WERI-Rb-1 (cell line): ENCODE data around the gene INPP5E.

Experiments
- DNase-seq: peaks from one replicate; pipeline ENCODE4 v3.0.0-alpha.2; 2020
- H3K27ac ChIP-seq: fragments of 250-450 bp; sonication (Bioruptor Pico); 2 replicates; pipeline ENCODE4 v1.5.1; 2020; ENCODE audit warnings: mild to moderate bottlenecking, moderate library complexity
- H3K27me3 ChIP-seq: fragments of 250-450 bp; sonication (Bioruptor Pico); 2 replicates; pipeline ENCODE4 v1.5.1; 2021; ENCODE audit warnings: mild to moderate bottlenecking, low read depth, moderate library complexity; ENCODE audit not compliant: insufficient read depth, severe bottlenecking
- H3K36me3 ChIP-seq: fragments of 250-450 bp; sonication (Bioruptor Pico); 2 replicates; pipeline ENCODE4 v1.5.1; 2020; ENCODE audit warnings: mild to moderate bottlenecking, moderate library complexity
- H3K4me3 ChIP-seq: 2 replicates; pipeline ENCODE4 v1.5.1; 2011; ENCODE audit warnings: low read depth, mild to moderate bottlenecking, control low read depth, low read length
- H3K9me3 ChIP-seq: fragments of 250-450 bp; sonication (Bioruptor Pico); 2 replicates; pipeline ENCODE4 v1.5.1; 2021; ENCODE audit warnings: mild to moderate bottlenecking, moderate library complexity; ENCODE audit not compliant: severe bottlenecking
- TF ChIP-seq, protein P1 (sequence below): IDR thresholded peaks from 2 replicates; pipeline ENCODE4 v1.5.1; 2011; ENCODE audit warnings: low read depth, mild to moderate bottlenecking, control low read depth, inconsistent platforms, low read length

The INPP5E gene

DNA sequence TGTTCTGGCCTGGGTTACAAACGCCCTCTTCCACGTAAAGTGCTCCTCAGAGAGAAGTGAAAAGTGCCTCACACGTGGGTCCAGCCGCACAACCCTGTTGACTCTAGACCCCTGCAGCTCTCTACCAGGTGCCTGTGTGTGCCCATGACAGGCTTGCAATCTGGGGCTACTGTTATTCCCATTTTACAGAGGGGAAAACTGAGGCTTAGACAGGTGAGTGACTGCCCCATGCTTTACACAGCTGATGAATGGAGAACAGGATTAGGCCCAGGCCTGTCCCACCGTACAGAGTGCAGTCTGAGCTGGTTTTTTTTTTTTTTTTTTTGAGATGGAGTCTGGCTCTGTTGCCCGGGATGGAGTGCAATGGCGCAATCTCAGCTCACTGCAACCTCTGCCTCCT, 6.2 kb upstream of the INPP5E start:
- TF ChIP-seq, protein P1, sequence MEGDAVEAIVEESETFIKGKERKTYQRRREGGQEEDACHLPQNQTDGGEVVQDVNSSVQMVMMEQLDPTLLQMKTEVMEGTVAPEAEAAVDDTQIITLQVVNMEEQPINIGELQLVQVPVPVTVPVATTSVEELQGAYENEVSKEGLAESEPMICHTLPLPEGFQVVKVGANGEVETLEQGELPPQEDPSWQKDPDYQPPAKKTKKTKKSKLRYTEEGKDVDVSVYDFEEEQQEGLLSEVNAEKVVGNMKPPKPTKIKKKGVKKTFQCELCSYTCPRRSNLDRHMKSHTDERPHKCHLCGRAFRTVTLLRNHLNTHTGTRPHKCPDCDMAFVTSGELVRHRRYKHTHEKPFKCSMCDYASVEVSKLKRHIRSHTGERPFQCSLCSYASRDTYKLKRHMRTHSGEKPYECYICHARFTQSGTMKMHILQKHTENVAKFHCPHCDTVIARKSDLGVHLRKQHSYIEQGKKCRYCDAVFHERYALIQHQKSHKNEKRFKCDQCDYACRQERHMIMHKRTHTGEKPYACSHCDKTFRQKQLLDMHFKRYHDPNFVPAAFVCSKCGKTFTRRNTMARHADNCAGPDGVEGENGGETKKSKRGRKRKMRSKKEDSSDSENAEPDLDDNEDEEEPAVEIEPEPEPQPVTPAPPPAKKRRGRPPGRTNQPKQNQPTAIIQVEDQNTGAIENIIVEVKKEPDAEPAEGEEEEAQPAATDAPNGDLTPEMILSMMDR, result no peak
- Histone ChIP-seq H3K4me3 (no peak overlapping the region), H3K27me3 (no peaks in the 10 kb centered on the region), H3K36me3 (peaks cover 81% of the 10 kb centered on the region), H3K27ac (no peak overlapping the region), H3K9me3 (no peaks in the 10 kb centered on the region)
- no peak for DNase-seq

DNA sequence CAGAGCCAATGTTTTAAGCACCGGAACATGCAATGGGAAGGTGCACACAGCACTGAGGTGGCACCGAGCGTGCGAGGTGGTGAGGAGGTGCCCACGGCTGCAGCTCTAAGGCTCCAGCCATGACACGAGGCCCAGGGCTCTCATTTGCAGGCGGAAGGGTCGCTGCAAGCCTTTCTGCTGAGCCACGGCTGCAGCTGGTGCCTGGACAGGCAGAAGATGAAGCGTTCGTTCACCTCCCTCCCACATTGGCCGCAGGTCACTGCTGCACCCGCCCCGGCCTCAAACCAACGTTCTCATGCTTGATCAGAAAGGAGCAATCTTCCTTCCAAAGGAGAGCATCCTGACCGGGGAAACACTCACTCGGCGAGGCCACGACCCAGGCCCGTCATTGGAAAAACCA, 4.5 kb upstream of the INPP5E start:
- TF ChIP-seq, protein P1, result no peak
- no peak for DNase-seq
- H3K27me3 ChIP-seq, result no peaks in the 10 kb centered on the region
- H3K27ac ChIP-seq, result no peak overlapping the region
- no peak overlapping the region for H3K4me3 ChIP-seq
- H3K36me3 ChIP-seq, result peaks cover 79% of the 10 kb centered on the region
- H3K9me3 ChIP-seq, result no peaks in the 10 kb centered on the region

DNA sequence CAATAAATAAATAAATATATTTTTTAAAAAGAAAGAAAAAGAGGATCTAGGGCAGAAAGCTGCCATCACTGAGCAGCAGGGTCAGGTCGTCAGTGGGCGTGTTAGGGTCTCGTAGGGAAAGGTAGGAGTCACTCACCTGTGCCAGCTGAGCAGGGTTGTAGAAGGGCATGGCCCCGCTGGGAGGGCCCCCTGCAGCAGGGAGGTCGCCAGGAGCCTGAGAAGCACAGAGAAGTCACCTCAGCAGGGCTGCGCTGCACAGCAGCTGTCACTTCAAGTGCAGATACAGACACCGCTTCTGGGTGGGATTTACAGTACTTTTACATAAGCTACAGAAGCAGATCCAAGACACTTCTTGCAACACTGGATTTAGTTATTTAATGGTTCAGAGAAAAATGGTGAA, 4.0 kb upstream of the INPP5E start:
- Histone ChIP-seq H3K27ac (no peak overlapping the region), H3K9me3 (no peaks in the 10 kb centered on the region), H3K36me3 (peaks cover 80% of the 10 kb centered on the region), H3K27me3 (no peaks in the 10 kb centered on the region), H3K4me3 (no peak overlapping the region)
- TF ChIP-seq, protein P1, result no peak
- no peak for DNase-seq

DNA sequence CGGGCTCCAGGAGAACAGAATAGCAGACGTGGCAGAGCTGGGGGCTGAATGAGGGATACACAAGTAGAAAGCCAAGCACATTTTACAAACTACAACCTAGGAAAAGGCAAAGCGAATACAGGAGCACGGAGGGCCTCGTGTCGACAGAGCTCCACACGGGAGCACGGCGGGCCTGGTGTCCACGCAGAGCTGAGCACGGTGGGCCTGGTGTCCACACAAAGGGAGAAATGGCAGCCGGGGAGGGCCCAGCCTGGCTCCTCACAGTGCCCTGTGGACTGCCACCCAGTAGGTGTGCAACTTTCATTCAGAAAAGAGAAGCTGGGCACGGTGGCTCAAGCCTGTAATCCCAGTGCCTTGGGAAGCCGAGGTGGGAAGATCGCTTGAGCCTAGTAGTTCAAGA, 3.4 kb upstream of the INPP5E start:
- no peak for DNase-seq
- Histone ChIP-seq H3K27me3 (no peaks in the 10 kb centered on the region), H3K27ac (no peak overlapping the region), H3K36me3 (peaks cover 81% of the 10 kb centered on the region), H3K4me3 (no peak overlapping the region), H3K9me3 (no peaks in the 10 kb centered on the region)
- TF ChIP-seq, protein P1, result no peak

DNA sequence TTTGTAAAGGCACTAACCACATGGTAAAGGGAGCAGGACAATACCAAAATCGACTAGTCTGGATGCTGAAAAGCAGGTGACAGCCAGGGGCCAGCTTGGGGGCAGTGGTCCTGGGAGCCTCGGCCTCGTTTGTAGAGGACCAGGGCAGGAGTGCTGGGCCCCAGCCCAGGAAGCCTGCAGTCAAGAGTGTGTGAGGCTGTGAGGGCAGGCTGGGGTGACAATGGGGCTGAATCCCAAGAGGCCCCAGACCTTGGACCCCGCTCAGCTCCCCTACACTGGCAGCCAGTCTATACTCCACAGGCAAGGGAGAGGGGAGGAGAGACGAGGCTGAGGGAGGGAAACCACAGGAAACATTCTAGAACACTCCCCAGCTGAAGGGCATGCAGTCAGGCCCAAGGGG, 2.6 kb upstream of the INPP5E start:
- TF ChIP-seq, protein P1, result no peak
- H3K27ac ChIP-seq, result no peak overlapping the region
- H3K9me3 ChIP-seq, result no peaks in the 10 kb centered on the region
- H3K36me3 ChIP-seq, result peaks cover 81% of the 10 kb centered on the region
- no peak for DNase-seq
- no peak overlapping the region for H3K4me3 ChIP-seq
- no peaks in the 10 kb centered on the region for H3K27me3 ChIP-seq

DNA sequence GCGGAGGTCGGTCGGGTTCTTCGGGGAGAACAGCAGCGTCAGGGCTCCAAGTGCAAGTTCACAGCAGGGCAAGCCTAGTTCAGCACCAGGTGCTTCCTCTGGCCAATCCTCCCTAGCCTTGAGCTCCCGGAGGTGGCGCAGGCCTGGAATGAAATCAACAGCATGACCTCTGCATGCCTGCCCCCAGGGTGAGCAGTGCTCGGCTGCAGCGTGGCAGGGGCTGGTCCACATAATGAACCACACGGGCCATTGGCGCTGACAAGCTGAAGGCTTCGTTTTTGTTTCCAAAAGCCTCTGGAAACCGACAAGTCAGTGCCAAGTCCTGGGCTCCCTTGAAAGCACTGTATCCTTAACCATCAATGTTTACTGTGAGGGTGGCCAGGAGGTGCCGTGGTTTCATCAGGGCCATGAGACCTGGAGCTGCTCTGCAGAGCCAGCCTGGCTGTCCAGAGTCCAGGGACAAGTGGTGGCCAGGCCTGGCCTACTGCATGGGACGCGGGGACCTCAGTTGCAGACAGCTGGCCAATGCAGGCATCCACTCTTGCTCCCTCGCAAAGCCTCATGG, 2.1 kb upstream of the INPP5E start:
- Histone ChIP-seq H3K4me3 (no peak overlapping the region), H3K27ac (no peak overlapping the region), H3K9me3 (no peaks in the 10 kb centered on the region), H3K36me3 (peaks cover 81% of the 10 kb centered on the region), H3K27me3 (no peaks in the 10 kb centered on the region)
- TF ChIP-seq, protein P1, result no peak
- no peak for DNase-seq
